Testis (tissue), 2 donors: ENCODE data around the gene RGR.

Experiments
- CTCF ChIP-seq, 3 experiments: fragments of 450-650 bp in 2 of 3; fragments of 200-600 bp in 1 of 3; sonication (generic) in 1 of 3; IDR thresholded peaks; one replicate each; pipeline ENCODE4 v1.5.1; 2016 to 2019; ENCODE audit warnings: antibody characterized with exemption in 3 of 3, mild to moderate bottlenecking in 2 of 3, moderate library complexity in 1 of 3
- POLR2A ChIP-seq: fragments of 450-650 bp; IDR thresholded peaks from one replicate; pipeline ENCODE4 v1.6.1; 2017; ENCODE audit warnings: antibody characterized with exemption, mild to moderate bottlenecking, moderate library complexity

- TF ChIP-seq CTCF (IDR thresholded peaks at IDR 0.05) (no peak), POLR2A (no peak)
These were observed 43.6 kb upstream of the RGR start for GRCh38 chr10:84201244-84201606.
